GM23338 (cell line): ENCODE measurements around the gene CLEC2D. TPM values are rescaled to one million over a fixed set of nuclear protein-coding genes. Genes with fewer than 3 reads are reported as not detected.

Source experiments
- ATAC-seq: fragments of 200-7000 bp; cut with Tn5 transposase; 3 replicates; pipeline ENCODE4 v1.9.1; 2020
- DNase-seq: peaks from one replicate; pipeline ENCODE4 v3.0.0-alpha.2; 2015; ENCODE audit warnings: low spot score
- H2AFZ ChIP-seq: fragments of 200-600 bp; sonication (generic); 2 replicates; pipeline ENCODE4 v1.8.0; 2016; ENCODE audit warnings: antibody characterized with exemption, mild to moderate bottlenecking, moderate library complexity
- H3F3A ChIP-seq: fragments of 200-600 bp; sonication (generic); replicated peaks from 2 replicates; pipeline ENCODE4 v1.8.0; 2017; ENCODE audit warnings: antibody characterized with exemption, mixed run types, low read depth
- H3K27ac ChIP-seq: fragments of 200-600 bp; sonication (generic); 2 replicates; pipeline ENCODE4 v1.6.1; 2016; ENCODE audit warnings: low read depth
- H3K27me3 ChIP-seq: fragments of 200-600 bp; sonication (generic); 2 replicates; pipeline ENCODE4 v1.8.0; 2016; ENCODE audit warnings: mild to moderate bottlenecking, mixed run types, moderate library complexity; ENCODE audit not compliant: insufficient read depth
- H3K36me3 ChIP-seq: fragments of 200-600 bp; sonication (generic); 2 replicates; pipeline ENCODE4 v1.8.0; 2016; ENCODE audit warnings: mild to moderate bottlenecking; ENCODE audit not compliant: insufficient read depth
- H3K4me1 ChIP-seq: fragments of 200-600 bp; sonication (generic); 2 replicates; pipeline ENCODE4 v1.8.0; 2016; ENCODE audit warnings: mild to moderate bottlenecking, moderate library complexity; ENCODE audit not compliant: insufficient read depth
- H3K4me2 ChIP-seq: fragments of 200-600 bp; sonication (generic); 2 replicates; pipeline ENCODE4 v1.7.1; 2017; ENCODE audit warnings: mixed run types
- H3K4me3 ChIP-seq: fragments of 200-600 bp; sonication (generic); 2 replicates; pipeline ENCODE4 v1.6.1; 2016; ENCODE audit warnings: mixed run types
- H3K79me2 ChIP-seq: fragments of 200-600 bp; sonication (generic); replicated peaks from 2 replicates; pipeline ENCODE4 v1.8.0; 2017; ENCODE audit warnings: mild to moderate bottlenecking; ENCODE audit not compliant: insufficient read depth
- H3K9me2 ChIP-seq: fragments of 200-600 bp; sonication (generic); 2 replicates; pipeline ENCODE4 v1.8.0; 2017; ENCODE audit not compliant: insufficient read depth
- H4K20me1 ChIP-seq: fragments of 200-600 bp; sonication (generic); replicated peaks from 2 replicates; pipeline ENCODE4 v1.8.0; 2017; ENCODE audit warnings: mild to moderate bottlenecking; ENCODE audit not compliant: insufficient read depth
- H3K27ac Mint-ChIP-seq: 2 replicates; pipeline ENCODE4 v1.8.0; 2020; ENCODE audit warnings: inconsistent platforms, mild to moderate bottlenecking, moderate library complexity, mixed read lengths
- H3K27me3 Mint-ChIP-seq: 3 replicates; pipeline ENCODE4 v1.8.0; 2022; ENCODE audit warnings: low read depth, mild to moderate bottlenecking, moderate library complexity, mixed read lengths, inconsistent platforms; ENCODE audit not compliant: insufficient read depth, poor library complexity
- H3K36me3 Mint-ChIP-seq: 3 replicates; pipeline ENCODE4 v1.8.0; 2021; ENCODE audit warnings: low read depth, mild to moderate bottlenecking, inconsistent platforms, moderate library complexity, mixed read lengths
- H3K4me1 Mint-ChIP-seq: 3 replicates; pipeline ENCODE4 v1.8.0; 2020; ENCODE audit warnings: mild to moderate bottlenecking, inconsistent platforms, mixed read lengths
- H3K4me3 Mint-ChIP-seq: 3 replicates; pipeline ENCODE4 v1.8.0; 2021; ENCODE audit warnings: moderate library complexity, mild to moderate bottlenecking, inconsistent platforms, mixed read lengths
- H3K9me3 Mint-ChIP-seq: 3 replicates; pipeline ENCODE4 v1.8.0; 2020; ENCODE audit warnings: moderate library complexity, mild to moderate bottlenecking, inconsistent platforms, mixed read lengths
- CREB1 ChIP-seq: fragments of 250-450 bp; sonication (Bioruptor Pico); IDR thresholded peaks from 2 replicates; pipeline ENCODE4 v1.5.0; 2020; ENCODE audit warnings: low read depth, mild to moderate bottlenecking, moderate library complexity
- EZH2 ChIP-seq: fragments of 200-600 bp; sonication (generic); IDR thresholded peaks from one replicate; pipeline ENCODE4 v1.8.0; 2017; ENCODE audit warnings: antibody characterized with exemption, mild to moderate bottlenecking, low read depth; ENCODE audit not compliant: unreplicated experiment
- JUNB ChIP-seq: IDR thresholded peaks from one replicate; pipeline ENCODE4 v1.6.1; 2016; ENCODE audit warnings: antibody characterized with exemption; ENCODE audit not compliant: unreplicated experiment
- NANOG ChIP-seq: IDR thresholded peaks from 2 replicates; pipeline ENCODE4 v1.6.1; 2016; ENCODE audit warnings: antibody characterized with exemption, borderline replicate concordance
- POLR2AphosphoS5 ChIP-seq: IDR thresholded peaks from 2 replicates; pipeline ENCODE4 v1.6.1; 2016; ENCODE audit warnings: antibody characterized with exemption, low read depth
- STAT1 ChIP-seq: IDR thresholded peaks from one replicate; pipeline ENCODE4 v1.6.1; 2016; ENCODE audit warnings: antibody characterized with exemption; ENCODE audit not compliant: unreplicated experiment
- ZNF331 ChIP-seq: fragments of 250-450 bp; sonication (Bioruptor Pico); IDR thresholded peaks from 2 replicates; pipeline ENCODE4 v1.5.0; 2020; ENCODE audit warnings: low read depth, mild to moderate bottlenecking, moderate library complexity
- polyA plus RNA-seq: library from polyadenylated mRNA; unstranded; fragments of >200 nt; fragmentation: Nextera tagmentation; extraction: Ambion mirVana; gene quantifications from 2 replicates; pipeline ENCODE4 v1.2.1, GENCODE V29; 2016
- total RNA-seq: library from RNA; depleted of rRNA; stranded (reverse); fragments of >200 nt; shearing (Covaris generic); gene quantifications from 2 replicates; pipeline ENCODE4 v1.2.3, GENCODE V29; 2014
- TF ChIP-seq, protein P1 (sequence below): IDR thresholded peaks from 2 replicates; pipeline ENCODE4 v1.6.1; 2016; ENCODE audit warnings: antibody characterized with exemption
- TF ChIP-seq, protein P2 (sequence below): IDR thresholded peaks from one replicate; pipeline ENCODE4 v1.6.1; 2018; ENCODE audit warnings: antibody characterized with exemption; ENCODE audit not compliant: unreplicated experiment
- TF ChIP-seq, protein P3 (sequence below): fragments of 250-450 bp; sonication (Bioruptor Pico); IDR thresholded peaks from 2 replicates; pipeline ENCODE4 v1.5.0; 2020; ENCODE audit warnings: mild to moderate bottlenecking, moderate library complexity

CLEC2D gene
- total and polyA plus RNA-seq, 2 experiments from 2014 or later, result 6.9 to 7.1 TPM

DNA sequence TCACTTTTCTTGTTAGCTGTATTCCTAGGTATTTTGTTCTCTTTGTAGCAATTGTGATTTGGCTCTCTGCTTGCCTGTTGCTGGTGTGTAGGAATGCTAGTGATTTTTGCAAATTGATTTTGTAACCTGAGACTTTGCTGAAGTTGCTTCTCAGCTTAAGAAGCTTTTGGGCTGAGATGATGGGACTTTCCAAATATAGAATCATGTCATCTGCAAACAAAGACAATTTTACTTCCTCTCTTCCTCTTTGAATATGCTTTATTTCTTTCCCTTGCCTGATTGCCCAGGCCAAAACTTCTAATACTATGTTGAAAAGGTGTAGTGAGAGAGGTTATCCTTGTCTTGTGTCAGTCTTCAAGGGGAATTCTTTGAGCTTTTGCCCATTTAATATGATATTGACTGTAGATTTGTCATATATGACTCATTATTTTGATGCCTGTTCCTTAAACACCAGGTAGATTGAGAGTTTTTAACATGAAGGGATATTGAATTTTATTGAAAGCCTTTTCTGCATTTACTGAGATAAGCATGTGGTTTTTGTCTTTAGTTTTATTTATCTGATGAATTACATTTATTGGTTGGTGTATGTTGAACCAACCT lies 36.7 kb downstream of the CLEC2D start:
- H3K27ac ChIP-seq, result no peak overlapping the region
- peaks cover 4% of the 10 kb centered on the region; the same call in 1 of the 2 replicates for H3K4me1 ChIP-seq
- no peak overlapping the region for H2AFZ ChIP-seq
- H3K9me2 ChIP-seq, result no peaks in the 10 kb centered on the region; the same call in 1 of the 2 replicates
- H3F3A ChIP-seq, result no peaks in the 10 kb centered on the region
- DNase-seq (no peak), ATAC-seq (no peak)
- H3K36me3 ChIP-seq, result no peaks in the 10 kb centered on the region
- no peaks in the 10 kb centered on the region for H3K36me3 Mint-ChIP-seq
- peaks cover 28% of the 10 kb centered on the region for H3K9me3 Mint-ChIP-seq
- H3K4me3 ChIP-seq, result no peak overlapping the region
- no peaks in the 10 kb centered on the region for H3K27me3 ChIP-seq
- TF ChIP-seq STAT1 (no peak), EZH2 (no peak), CREB1 (no peak), NANOG (no peak), ZNF331 (no peak), JUNB (no peak), POLR2AphosphoS5 (no peak)
- TF ChIP-seq, protein P1, sequence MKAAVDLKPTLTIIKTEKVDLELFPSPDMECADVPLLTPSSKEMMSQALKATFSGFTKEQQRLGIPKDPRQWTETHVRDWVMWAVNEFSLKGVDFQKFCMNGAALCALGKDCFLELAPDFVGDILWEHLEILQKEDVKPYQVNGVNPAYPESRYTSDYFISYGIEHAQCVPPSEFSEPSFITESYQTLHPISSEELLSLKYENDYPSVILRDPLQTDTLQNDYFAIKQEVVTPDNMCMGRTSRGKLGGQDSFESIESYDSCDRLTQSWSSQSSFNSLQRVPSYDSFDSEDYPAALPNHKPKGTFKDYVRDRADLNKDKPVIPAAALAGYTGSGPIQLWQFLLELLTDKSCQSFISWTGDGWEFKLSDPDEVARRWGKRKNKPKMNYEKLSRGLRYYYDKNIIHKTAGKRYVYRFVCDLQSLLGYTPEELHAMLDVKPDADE, result no peak
- TF ChIP-seq, protein P2, sequence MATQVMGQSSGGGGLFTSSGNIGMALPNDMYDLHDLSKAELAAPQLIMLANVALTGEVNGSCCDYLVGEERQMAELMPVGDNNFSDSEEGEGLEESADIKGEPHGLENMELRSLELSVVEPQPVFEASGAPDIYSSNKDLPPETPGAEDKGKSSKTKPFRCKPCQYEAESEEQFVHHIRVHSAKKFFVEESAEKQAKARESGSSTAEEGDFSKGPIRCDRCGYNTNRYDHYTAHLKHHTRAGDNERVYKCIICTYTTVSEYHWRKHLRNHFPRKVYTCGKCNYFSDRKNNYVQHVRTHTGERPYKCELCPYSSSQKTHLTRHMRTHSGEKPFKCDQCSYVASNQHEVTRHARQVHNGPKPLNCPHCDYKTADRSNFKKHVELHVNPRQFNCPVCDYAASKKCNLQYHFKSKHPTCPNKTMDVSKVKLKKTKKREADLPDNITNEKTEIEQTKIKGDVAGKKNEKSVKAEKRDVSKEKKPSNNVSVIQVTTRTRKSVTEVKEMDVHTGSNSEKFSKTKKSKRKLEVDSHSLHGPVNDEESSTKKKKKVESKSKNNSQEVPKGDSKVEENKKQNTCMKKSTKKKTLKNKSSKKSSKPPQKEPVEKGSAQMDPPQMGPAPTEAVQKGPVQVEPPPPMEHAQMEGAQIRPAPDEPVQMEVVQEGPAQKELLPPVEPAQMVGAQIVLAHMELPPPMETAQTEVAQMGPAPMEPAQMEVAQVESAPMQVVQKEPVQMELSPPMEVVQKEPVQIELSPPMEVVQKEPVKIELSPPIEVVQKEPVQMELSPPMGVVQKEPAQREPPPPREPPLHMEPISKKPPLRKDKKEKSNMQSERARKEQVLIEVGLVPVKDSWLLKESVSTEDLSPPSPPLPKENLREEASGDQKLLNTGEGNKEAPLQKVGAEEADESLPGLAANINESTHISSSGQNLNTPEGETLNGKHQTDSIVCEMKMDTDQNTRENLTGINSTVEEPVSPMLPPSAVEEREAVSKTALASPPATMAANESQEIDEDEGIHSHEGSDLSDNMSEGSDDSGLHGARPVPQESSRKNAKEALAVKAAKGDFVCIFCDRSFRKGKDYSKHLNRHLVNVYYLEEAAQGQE, result no peak
- peaks cover 5% of the 10 kb centered on the region; the same call in 1 of the 3 replicates for H3K4me1 Mint-ChIP-seq
- no peak overlapping the region for H3K4me2 ChIP-seq
- H3K27ac Mint-ChIP-seq, result no peak overlapping the region
- no peaks in the 10 kb centered on the region for H4K20me1 ChIP-seq
- H3K79me2 ChIP-seq, result no peaks in the 10 kb centered on the region
- peaks cover 3% of the 10 kb centered on the region for H3K27me3 Mint-ChIP-seq
- H3K4me3 Mint-ChIP-seq, result no peak overlapping the region

GRCh38 chr12:9707356-9707755 lies 37.8 kb downstream of the CLEC2D start:
- DNase-seq (no peak), ATAC-seq (peak; percentile 30; the same call in 2 of the 3 replicates)
- Mint-ChIP-seq H3K36me3 (no peaks in the 10 kb centered on the region), H3K4me1 (peaks cover 10% of the 10 kb centered on the region), H3K9me3 (peaks cover 21% of the 10 kb centered on the region), H3K27ac (no peak overlapping the region), H3K27me3 (peaks cover 3% of the 10 kb centered on the region), H3K4me3 (no peak overlapping the region)
- Histone ChIP-seq H3K4me1 (peaks cover 6% of the 10 kb centered on the region; the same call in 1 of the 2 replicates), H3K36me3 (no peaks in the 10 kb centered on the region), H3K4me2 (no peak overlapping the region), H3F3A (no peaks in the 10 kb centered on the region), H3K27me3 (no peaks in the 10 kb centered on the region), H3K27ac (no peak overlapping the region), H3K4me3 (no peak overlapping the region), H3K79me2 (no peaks in the 10 kb centered on the region), H3K9me2 (no peaks in the 10 kb centered on the region; the same call in 1 of the 2 replicates), H4K20me1 (no peaks in the 10 kb centered on the region), H2AFZ (peak overlapping the region; percentile 84)
- TF ChIP-seq, protein P3, sequence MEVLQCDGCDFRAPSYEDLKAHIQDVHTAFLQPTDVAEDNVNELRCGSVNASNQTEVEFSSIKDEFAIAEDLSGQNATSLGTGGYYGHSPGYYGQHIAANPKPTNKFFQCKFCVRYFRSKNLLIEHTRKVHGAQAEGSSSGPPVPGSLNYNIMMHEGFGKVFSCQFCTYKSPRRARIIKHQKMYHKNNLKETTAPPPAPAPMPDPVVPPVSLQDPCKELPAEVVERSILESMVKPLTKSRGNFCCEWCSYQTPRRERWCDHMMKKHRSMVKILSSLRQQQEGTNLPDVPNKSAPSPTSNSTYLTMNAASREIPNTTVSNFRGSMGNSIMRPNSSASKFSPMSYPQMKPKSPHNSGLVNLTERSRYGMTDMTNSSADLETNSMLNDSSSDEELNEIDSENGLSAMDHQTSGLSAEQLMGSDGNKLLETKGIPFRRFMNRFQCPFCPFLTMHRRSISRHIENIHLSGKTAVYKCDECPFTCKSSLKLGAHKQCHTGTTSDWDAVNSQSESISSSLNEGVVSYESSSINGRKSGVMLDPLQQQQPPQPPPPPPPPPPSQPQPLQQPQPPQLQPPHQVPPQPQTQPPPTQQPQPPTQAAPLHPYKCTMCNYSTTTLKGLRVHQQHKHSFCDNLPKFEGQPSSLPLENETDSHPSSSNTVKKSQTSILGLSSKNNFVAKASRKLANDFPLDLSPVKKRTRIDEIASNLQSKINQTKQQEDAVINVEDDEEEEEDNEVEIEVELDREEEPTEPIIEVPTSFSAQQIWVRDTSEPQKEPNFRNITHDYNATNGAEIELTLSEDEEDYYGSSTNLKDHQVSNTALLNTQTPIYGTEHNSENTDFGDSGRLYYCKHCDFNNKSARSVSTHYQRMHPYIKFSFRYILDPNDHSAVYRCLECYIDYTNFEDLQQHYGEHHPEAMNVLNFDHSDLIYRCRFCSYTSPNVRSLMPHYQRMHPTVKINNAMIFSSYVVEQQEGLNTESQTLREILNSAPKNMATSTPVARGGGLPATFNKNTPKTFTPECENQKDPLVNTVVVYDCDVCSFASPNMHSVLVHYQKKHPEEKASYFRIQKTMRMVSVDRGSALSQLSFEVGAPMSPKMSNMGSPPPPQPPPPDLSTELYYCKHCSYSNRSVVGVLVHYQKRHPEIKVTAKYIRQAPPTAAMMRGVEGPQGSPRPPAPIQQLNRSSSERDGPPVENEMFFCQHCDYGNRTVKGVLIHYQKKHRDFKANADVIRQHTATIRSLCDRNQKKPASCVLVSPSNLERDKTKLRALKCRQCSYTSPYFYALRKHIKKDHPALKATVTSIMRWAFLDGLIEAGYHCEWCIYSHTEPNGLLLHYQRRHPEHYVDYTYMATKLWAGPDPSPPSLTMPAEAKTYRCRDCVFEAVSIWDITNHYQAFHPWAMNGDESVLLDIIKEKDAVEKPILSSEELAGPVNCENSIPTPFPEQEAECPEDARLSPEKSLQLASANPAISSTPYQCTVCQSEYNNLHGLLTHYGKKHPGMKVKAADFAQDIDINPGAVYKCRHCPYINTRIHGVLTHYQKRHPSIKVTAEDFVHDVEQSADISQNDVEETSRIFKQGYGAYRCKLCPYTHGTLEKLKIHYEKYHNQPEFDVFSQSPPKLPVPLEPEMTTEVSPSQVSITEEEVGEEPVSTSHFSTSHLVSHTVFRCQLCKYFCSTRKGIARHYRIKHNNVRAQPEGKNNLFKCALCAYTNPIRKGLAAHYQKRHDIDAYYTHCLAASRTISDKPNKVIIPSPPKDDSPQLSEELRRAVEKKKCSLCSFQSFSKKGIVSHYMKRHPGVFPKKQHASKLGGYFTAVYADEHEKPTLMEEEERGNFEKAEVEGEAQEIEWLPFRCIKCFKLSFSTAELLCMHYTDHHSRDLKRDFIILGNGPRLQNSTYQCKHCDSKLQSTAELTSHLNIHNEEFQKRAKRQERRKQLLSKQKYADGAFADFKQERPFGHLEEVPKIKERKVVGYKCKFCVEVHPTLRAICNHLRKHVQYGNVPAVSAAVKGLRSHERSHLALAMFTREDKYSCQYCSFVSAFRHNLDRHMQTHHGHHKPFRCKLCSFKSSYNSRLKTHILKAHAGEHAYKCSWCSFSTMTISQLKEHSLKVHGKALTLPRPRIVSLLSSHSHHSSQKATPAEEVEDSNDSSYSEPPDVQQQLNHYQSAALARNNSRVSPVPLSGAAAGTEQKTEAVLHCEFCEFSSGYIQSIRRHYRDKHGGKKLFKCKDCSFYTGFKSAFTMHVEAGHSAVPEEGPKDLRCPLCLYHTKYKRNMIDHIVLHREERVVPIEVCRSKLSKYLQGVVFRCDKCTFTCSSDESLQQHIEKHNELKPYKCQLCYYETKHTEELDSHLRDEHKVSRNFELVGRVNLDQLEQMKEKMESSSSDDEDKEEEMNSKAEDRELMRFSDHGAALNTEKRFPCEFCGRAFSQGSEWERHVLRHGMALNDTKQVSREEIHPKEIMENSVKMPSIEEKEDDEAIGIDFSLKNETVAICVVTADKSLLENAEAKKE (CRISPR knock-in tag), result no peak
